NCI-H345 treated with DMSO at 0.1 percent for 48 hours (cell line): Measurements from ENCODE around the gene CD79A.

ENCODE experiments used
- DNase-seq: peaks from one replicate; lab custom pipeline; 2025; ENCODE audit not compliant: unreplicated experiment; lab: John Stamatoyannopoulos, UW

Gene CD79A

DNA sequence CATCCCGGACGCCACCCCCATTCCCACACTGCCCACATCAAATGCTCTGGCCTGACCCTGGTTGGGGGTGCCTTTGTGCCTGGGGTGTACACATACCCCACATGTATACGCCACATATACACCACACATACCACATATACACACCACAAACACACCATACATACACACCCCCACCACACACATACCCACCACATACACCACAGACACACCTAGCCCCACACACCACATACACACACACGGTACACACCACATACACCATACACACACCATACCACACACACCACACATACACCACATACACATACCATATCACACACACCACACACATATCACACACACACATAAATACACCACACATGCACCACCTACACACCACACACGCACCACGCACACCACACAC, 41.0 kb downstream of the CD79A start:
- no peak for DNase-seq

DNA sequence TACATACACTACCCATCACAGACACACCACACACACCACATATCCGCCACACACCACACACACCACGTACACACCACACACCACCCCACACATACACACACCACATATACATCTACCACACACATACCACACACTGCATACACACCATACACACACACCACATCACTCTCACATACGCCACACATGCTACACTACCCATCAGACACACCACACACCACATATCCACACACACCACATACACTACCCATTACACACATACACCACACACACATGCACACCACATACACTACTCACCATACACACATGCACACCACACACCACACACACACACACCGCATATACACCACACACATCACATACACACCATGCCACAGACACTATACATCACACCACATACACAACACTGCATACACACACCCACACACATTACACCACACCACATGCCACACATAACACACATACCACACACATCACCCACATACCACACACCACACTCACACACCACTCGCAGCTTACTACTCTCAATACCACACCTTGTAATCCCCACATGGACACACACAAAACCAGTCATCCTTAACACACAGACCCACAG, 41.7 kb downstream of the CD79A start:
- no peak for DNase-seq

DNA sequence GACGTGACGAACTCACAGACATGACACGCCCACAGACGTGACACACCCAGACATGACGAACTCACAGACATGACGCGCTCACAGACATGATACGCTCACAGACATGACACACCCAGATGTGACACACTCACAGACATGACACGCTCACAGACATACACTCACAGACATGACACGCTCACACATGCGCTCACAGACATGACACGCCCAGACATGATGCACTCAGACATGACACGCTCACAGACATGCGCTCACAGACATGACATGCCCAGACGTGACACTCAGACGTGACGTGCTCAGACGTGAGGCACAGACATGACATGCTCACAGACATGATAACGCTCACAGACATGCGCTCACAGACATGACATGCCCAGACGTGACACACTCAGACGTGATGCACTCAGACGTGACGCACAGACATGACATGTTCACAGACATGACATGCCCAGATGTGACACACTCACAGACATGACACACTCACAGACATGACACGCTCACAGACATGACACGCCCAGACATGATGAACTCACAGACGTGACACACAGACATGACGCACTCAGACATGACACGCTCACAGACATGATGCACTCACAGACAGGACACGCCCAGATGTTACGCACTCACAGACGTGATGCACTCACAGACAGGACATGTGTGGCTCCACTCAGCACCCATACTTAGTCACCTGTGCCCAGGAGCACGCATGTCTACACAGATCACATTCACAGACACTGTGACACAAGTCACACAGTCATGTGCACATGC, 43.1 kb downstream of the CD79A start:
- DNase-seq = no peak

DNA sequence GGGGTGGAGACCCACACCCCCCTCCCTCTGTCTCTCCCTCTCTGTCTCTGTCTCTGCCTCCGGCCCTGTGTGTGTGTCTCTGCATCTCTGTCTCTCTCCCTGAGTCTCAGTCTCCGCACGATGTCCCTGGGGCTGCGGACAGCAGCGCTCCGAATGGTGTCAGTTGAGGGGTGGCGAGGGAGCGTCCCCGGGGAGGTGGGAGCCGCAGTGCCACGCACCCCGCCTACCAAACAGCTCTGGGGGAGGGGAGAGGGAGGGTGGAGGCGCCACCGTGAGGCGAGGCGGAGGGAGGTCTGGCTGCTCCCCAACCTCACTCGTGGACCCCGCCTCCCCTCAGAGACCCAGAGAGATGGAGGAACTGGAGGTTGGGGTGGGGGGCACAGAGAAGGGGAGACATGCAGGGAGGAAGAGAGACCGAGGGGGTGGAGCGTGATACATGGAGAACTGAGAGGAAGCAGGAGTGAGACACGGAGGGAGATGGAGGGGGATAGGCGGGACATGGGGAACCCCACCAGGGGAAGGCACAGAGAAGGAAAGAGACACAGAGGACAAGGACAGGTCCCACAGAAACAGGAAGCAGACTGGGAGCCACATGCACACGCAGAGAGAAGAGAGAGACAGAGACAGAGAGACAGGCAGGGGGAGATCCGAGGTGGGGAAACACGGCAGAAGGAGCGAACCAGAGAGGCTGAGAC, 44.0 kb downstream of the CD79A start:
- DNase-seq = no peak

DNA sequence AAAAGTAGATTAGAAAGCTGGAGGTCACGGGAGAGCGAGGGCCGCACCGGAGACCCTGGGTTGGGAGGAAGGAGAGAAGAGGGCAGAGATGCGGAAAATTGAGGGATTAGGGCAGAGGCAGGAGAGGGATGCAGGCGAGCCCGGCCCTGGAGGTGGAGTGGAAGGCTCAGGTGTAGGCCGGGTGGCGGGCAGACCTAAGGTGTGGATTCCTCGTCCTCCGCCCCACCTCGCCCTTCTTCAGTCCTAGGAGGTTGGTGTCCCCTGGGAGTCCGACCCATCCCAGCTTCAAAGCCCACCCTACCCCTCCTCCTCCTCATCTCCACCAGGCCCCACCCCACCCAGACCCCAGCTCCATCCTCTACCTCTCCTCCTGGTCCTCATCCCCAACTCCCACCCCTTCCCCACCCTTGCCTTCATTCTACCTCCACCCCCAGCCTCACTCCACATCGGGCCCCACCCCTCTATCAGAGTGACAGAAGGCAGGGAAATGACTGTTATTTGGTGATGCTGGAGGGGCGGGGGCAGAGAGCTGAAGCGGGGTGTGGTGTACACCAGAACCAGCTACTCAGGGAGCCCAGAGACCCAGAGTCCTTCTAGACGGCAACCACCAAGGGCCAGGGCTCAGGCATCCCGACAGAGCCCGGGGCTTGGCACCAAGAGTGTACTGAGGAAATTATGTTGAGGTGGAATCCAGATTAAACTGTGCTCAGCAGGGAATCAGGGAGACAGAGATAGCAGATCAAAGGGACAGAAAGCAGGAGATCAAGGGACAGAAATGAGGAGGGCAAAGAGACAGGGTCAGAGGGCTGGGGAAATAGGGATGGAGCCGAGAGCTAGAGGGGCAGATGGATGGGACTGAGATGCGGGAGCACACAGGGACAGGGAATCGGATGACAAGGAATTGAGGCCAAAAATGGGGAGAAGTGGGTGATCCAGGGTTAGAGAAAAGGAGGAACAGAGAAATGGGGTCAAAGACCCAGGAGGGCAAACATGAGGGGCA, 44.8 kb downstream of the CD79A start:
- DNase-seq = no peak

DNA sequence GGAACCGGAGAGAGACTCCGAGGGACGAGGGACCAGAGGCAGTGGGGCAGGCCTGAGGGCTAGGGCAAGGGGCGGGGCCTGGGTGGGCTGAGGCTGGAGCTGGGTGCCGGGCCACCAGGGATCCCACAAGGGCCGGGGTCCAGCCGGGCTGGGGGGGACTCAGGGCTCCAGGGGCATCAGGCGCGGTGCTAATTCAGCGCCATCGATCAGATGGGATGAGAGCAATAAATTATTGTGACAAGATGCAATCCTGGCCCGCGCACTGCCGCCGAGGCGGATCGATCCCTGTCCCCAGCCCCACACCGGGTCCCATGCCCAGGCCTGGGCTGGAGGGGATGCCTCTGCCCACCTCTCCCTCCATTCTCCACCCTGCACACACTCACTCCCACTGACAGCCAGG, 45.5 kb downstream of the CD79A start:
- no peak for DNase-seq

DNA sequence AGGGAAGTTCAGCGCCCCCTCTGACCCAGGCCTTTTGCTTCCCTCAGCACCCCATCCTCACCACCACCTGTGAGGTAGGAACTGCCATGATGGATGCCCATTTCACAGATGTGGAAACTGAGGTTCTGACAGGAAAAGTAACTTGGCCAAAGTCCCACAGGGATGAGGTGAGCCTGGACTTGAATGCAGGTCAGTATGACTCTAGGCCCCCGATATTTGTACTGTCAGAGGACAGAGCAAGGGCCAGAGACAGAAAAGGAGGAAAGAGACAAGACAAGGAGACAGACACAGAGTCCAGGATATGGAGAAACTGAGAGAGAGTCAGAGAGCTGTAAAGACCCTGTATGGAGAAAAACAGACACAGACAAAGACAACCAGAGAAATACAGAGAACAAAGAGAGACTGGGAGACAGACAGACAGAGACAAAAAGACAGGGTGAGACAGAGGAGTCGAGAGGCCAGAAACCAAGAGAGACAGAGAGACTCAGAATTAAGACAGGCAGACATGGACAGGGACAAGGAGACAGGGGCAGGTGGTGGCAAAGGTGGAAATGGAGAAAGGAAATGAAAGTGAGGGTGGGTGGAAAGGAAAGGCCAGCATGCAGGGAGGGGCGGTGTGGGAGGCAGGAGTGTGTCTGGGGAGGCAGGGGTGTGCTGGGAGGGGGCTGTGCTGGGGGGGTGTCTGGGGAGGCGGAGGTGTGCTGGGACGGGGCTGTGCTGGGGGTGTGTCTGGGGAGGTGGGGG, 46.1 kb downstream of the CD79A start:
- no peak for DNase-seq

DNA sequence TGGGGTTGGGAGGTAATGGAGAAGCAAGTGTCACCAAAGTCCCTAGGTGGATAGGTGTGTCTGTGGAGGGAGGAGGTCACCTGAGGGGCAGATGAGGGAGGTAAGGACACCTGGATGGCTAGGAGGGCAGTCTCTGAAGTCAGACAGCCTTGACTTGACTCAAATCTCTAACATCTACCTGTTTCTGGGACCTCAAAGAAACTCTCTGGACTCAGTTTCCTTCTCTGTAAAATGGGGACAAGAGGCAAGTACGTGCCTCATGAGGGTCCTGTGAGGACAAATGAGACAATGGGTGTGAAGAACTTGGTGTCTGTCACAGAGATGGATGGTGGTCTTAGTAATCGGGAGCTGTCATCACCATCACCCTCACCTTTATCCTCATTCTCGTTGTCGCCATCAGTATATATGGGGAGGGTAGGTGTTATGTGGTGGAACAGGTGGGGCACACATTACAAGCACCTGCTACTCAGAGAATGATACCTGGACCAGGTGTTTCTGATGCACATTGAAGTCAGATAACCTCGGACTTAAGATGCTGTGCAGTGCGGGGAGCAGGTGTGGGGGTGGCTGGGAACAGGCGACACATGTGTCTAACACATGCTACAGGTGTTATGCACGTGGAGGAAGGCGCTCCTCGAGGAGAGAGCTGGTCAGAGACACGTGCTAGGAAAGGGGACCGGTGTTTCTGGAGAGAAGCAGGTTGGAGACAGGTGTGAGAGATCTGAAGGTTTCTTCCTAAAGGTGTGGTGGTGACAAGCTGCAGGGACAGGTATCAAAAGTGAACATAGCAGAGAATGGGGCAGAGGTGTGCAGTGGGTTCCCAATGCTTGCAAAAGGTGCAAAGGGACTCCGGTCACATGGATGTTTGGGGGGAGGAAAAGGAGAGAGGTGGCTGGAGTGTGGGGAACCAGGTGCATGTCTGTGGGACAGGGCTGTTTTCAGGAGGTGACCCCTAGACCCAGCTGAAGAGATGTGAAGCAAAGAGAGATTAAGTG, 47.4 kb downstream of the CD79A start:
- DNase-seq = no peak

DNA sequence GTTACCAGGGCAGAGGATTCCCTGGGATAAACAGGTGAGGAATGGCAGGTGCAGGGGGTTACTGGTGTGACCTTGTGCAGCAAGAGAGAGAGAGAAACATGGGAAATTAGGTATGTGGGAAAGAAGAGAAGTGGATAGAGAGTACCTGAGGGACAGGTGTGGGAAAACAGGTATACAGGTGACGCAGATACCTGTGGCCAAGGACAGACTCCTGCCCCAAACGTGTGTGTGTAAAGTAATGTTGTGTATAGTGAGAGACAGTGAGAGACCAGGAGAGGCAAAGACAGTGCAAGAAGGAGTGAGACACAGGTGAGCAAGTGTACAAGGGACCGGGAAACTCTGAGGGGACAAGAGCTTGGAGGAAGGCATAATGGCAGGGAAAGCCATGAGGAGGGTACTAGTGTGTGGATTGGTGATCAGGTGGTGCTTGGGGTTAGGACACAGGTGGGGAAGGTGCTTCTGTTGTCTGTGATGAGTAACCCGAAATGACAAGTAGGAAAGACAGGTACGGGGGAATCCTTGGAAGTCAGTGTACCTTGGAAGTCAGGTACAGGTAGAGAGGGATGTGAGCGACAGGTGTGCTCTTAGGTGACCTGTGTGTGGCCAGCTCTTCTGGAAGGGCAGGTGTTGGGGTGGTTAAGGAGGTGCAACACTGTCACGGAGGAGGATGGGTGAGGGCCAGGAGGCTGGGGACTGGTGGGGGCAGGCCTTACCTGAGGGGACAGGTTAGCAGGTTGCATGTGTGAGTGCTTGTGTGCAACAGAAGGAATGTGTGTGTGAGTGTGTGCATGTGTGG, 48.3 kb downstream of the CD79A start:
- DNase-seq = no peak

DNA sequence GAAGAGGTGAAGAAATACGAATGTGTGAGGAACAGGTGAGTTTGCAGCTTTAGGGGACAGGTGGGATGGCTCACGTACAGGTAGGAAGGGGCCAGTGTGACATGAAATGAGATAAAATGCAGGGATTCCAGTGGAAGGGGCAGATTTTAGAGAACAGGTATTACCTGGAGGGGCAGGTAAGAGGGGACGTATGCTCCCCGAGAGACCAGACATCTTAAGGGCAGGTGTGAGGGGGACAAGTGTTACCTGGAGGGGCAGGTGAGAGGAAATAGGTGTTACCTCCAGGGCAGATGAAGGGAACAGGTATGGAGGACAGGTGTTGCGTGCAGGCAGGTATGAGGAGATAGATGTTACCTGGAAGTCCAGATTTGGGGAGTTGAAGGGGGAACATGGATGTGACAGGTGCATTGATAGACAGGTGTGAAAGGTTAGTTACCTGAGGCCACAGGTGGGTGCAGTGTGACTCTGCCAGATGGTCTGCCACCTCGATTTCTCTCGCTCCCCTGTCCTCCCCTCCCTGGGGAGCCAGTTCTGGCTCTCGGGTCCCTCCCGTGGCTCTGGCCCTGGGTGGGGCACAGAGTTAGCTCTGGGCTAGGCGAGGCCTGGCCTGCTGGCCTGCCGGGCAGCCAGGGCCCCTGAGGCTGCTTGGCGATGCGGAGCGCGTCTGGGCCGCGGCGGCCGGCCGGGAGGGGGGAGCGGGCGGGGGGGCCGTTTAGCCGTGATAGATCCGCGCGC, 49.1 kb downstream of the CD79A start:
- no peak for DNase-seq

DNA sequence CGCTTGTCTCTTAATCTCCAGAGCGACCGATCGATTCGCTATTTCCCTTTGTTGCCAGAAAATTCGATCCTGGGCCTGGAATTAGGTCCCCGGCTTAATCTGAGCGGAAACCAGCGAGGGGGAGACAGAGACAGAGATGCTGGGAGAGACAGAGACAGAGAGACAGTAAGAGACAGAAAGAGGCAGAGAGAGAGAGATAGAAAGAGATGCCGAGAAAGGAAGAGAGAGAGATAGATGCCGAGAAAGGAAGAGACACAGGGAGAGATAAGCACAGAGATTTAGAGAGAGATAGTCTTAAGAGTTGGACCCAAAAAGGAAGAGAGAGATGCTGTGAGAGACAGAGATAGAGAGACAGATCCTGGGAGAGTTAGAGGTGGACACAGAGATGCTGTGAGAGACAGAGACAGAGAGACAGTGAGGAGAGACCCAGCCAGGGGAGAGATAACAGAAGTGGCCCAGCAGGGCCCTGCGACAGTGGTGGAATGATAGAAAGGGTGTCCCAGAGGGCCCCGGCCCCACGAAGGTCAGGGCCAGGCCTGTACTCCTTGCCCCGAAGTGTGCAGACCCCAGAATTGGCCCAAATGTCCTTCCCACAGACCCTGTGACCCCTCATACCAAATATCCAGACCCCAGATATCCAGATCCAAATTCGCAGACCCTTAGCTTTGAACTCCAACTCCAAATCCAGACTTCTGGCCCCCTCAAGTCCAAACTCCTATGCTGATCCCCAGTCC, 49.9 kb downstream of the CD79A start:
- no peak for DNase-seq

DNA sequence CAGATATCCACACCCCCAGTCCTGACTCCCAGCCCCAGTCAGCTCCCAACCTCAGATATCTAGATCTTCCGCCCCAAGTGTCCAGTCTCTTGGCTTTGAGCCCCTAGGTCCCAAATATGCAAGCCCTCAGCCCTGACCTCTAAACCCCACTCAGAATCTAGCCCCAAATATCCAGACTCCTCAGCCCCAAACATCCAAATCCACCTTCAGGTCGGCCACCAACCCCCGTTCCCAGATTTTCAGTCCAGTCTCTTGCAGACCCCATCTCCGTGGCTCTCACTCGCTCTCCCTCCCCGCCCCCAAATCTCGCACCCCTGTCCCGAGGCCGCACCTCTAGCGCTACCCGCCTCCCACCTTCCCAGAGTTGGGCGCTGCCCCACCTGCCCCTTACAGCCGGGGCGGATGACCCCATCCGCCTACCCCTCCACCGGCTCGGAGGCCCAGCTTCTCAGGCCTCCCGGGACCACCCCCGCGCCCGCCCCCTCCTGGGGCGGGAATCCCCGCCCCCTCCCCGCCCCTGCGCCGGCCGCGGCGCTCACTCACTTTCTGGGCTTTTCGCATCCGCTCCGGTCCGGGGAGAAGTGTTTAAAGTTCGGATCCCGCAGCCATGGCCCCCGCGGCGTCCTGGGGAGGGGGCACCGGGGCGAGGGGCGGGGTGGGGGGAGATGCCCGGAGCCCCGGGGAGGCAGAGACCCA, 50.6 kb downstream of the CD79A start:
- no peak for DNase-seq

DNA sequence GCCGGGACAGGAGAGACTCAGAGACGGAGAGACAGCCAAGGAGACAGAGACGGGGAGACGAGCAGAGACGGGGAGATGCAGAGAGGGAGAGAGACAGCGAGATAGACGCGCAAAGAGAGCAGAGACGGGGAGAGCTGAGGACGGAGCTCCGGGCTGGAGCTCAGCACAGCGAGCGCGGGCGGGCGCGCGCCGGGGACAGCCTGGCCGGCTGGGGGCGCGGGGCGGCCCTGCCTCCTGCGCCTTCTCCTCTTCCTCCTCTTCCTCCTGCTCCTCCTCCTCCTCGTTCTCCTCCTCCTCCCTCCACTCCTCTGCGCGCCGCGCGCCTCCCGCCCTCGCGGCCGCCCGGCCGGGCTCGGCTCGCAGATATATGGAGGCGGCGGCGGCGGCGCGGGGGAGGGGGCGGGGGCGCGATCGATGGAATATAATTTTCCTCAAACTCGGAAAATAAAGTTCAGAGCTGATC, 51.2 kb downstream of the CD79A start, which contains the start of gene ERFL:
TSS of gene ERFL (minus strand) at position 229 of the 463 bp plus-strand sequence. CDS start 15,530 bp downstream, outside the sequence.
- no peak for DNase-seq

DNA sequence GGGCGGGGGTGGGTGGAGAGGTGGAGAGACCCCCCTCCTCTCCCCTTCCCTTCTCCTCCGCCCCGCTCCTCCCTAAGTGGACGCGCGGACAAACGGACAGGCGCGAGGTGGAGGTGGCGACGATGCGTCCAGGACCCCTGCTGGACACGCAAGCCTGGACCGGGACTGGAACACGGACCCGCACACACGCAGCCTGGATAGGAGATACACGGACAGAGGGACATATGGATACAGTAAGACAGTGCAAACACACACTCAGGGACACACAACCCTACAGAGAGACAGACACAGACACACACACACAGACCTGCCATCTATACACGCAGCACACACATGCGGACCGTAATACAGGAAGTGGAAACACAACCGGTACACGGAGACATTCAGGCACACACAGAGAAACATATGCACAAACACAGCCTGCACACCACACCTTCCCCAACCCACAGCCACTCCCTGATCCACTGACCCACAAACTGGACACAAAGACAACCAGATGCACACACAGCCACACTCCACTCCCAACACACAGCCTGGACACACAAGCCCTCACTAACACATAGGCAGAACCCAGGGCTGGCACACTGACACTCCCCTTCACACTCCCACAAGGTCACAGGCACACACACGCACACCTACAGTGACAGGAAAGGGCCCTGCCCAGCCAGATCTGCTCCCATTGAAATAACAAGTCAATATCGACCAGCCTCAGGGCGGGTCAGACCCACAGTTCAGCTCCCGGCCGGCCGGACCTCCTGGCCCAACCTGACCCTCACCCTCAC, 51.9 kb downstream of the CD79A start:
- no peak for DNase-seq

DNA sequence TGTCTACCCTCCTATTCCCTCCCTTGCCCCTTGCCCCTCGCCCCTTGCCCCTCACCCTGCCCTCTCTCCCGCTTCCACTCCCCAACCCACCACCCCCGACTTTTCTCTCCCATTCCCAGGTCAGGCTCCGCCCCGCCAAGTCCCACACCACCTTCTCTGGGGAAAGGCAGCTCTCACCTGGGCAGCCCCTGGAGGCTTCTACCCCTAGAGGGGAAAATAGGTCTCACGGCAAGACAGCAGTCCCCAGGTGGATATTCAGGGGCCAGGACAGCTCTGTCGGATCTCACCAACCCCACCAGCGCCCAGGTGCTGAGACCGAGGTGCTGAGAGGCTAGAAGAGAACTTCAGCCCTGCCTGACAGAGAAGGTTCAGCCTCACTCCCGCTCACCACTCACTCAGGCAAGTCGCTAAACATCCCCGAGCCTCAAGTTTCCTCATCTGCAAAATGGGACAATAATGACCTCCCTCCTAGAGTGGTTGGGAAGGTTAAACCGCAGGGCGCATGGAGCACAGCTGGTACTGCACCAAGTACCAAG, 52.5 kb downstream of the CD79A start:
- DNase-seq = no peak
